H1 (cell line): Measurements from ENCODE around the gene MIER2. TPM values are rescaled to one million over a fixed set of nuclear protein-coding genes. Genes with fewer than 3 reads are reported as not detected.

Source experiments
- CTCF ChIA-PET: fragments of 300-600 bp; sonication (Branson Sonifier 250); formaldehyde crosslinking; loops from one replicate; lab custom pipeline; 2021; ENCODE audit not compliant: partially characterized antibody; lab: Charles Lee
- POLR2A ChIA-PET: fragments of 300-600 bp; sonication (Branson Sonifier 250); formaldehyde crosslinking; loops from one replicate; lab custom pipeline; 2021; ENCODE audit warnings: inconsistent platforms; ENCODE audit not compliant: partially characterized antibody; lab: Charles Lee
- DNase-seq, 2 experiments: peaks; one replicate each; pipeline versions ENCODE4 v3.0.0 to v3.0.0-alpha.2; 2010 to 2022; ENCODE audit warnings: low spot score in 2 of 2, low read depth in 1 of 2, mixed read lengths in 1 of 2
- FAIRE-seq: peaks from 2 replicates; lab custom pipeline; 2011; peaks lifted over from hg19 to GRCh38; lab: Jason Lieb, UNC
- H2AFZ ChIP-seq: 2 replicates; pipeline ENCODE4 v1.8.1; 2012; ENCODE audit warnings: low read length, inconsistent platforms
- H2AK5ac ChIP-seq: 2 replicates; pipeline ENCODE4 v1.6.1; 2013; ENCODE audit warnings: low read depth, low read length
- H2BK120ac ChIP-seq: replicated peaks from 2 replicates; pipeline ENCODE3; 2013; ENCODE audit warnings: low read depth, low read length, inconsistent platforms
- H2BK12ac ChIP-seq: 2 replicates; pipeline ENCODE4 v1.6.1; 2013; ENCODE audit warnings: low read depth, low read length
- H2BK15ac ChIP-seq: 2 replicates; pipeline ENCODE4 v1.6.1; 2013; ENCODE audit warnings: low read length
- H2BK20ac ChIP-seq: 2 replicates; pipeline ENCODE4 v1.6.1; 2013; ENCODE audit warnings: low read length
- H2BK5ac ChIP-seq: 2 replicates; pipeline ENCODE4 v1.6.1; 2013; ENCODE audit warnings: low read depth, low read length
- H3K14ac ChIP-seq: 2 replicates; pipeline ENCODE4 v1.6.1; 2013; ENCODE audit warnings: inconsistent platforms; ENCODE audit not compliant: insufficient read length
- H3K18ac ChIP-seq: 2 replicates; pipeline ENCODE4 v1.6.1; 2013; ENCODE audit warnings: low read length; ENCODE audit errors: extremely low read depth
- H3K23ac ChIP-seq: 2 replicates; pipeline ENCODE4 v1.6.1; 2013; ENCODE audit warnings: inconsistent platforms; ENCODE audit not compliant: insufficient read length
- H3K23me2 ChIP-seq: 2 replicates; pipeline ENCODE4 v1.6.1; 2013; ENCODE audit warnings: low read depth, low read length
- H3K27ac ChIP-seq: 2 replicates; pipeline ENCODE4 v1.6.1; 2011; ENCODE audit warnings: low read depth, low read length, inconsistent platforms
- H3K27me3 ChIP-seq, 4 experiments: replicated peaks in 1 of 4; 1 replicate in 1 of 4; 2 replicates in 3 of 4; pipeline versions ENCODE4 v1.6.1 to v1.8.1; 2011 to 2013; ENCODE audit warnings: low read length in 3 of 4, mild to moderate bottlenecking in 3 of 4, inconsistent platforms in 2 of 4, mixed read lengths in 2 of 4, moderate library complexity in 1 of 4; ENCODE audit not compliant: control insufficient read depth in 3 of 4, insufficient read depth in 3 of 4; ENCODE audit errors: extremely low read depth in 1 of 4
- H3K36me3 ChIP-seq, 4 experiments: 2 replicates each; pipeline versions ENCODE4 v1.6.1 to v1.8.1; 2011 to 2013; ENCODE audit warnings: mild to moderate bottlenecking in 4 of 4, low read length in 3 of 4, moderate library complexity in 2 of 4, control low read depth in 1 of 4, inconsistent platforms in 1 of 4; ENCODE audit not compliant: insufficient read depth in 4 of 4, control insufficient read depth in 2 of 4
- H3K4ac ChIP-seq: replicated peaks from 2 replicates; pipeline ENCODE3; 2013; ENCODE audit warnings: low read length, low read depth, mixed read lengths, inconsistent platforms; ENCODE audit not compliant: insufficient read length
- H3K4me1 ChIP-seq, 4 experiments: replicated peaks in 1 of 4; 1 replicate in 1 of 4; 2 replicates in 3 of 4; pipeline versions ENCODE4 v1.6.1 to v1.8.1; 2011 to 2013; ENCODE audit warnings: low read length in 3 of 4, inconsistent platforms in 2 of 4, mixed read lengths in 1 of 4; ENCODE audit not compliant: insufficient read depth in 4 of 4, control insufficient read depth in 3 of 4
- H3K4me2 ChIP-seq, 2 experiments: 2 replicates each; pipeline versions ENCODE4 v1.6.1 to v1.8.1; 2011 to 2013; ENCODE audit warnings: low read depth in 2 of 2, low read length in 2 of 2, control low read depth in 1 of 2, inconsistent platforms in 1 of 2, mild to moderate bottlenecking in 1 of 2; ENCODE audit not compliant: insufficient read depth in 1 of 2
- H3K4me3 ChIP-seq, 4 experiments: fragments of 200-600, 300-600 bp in 1 of 4; sonication (generic), shearing (Covaris generic), sonication (Bioruptor Twin) in 1 of 4; 2 replicates each; pipeline versions ENCODE4 v1.5.1 to v1.8.1; 2011 to 2016; ENCODE audit warnings: low read length in 4 of 4, low read depth in 3 of 4, control low read depth in 2 of 4, inconsistent platforms in 2 of 4, mild to moderate bottlenecking in 2 of 4, mixed read lengths in 1 of 4, moderate library complexity in 1 of 4; ENCODE audit not compliant: insufficient read depth in 2 of 4; ENCODE audit errors: extremely low read depth in 1 of 4
- H3K56ac ChIP-seq: replicated peaks from 2 replicates; pipeline ENCODE3; 2013; ENCODE audit warnings: low read depth, mild to moderate bottlenecking, mixed read lengths, low read length, inconsistent platforms; ENCODE audit not compliant: insufficient read length
- H3K79me1 ChIP-seq: 2 replicates; pipeline ENCODE4 v1.6.1; 2013; ENCODE audit warnings: low read depth, low read length, control low read depth
- H3K79me2 ChIP-seq, 2 experiments: 2 replicates each; pipeline versions ENCODE4 v1.6.1 to v1.8.1; 2012 to 2013; ENCODE audit warnings: low read length in 2 of 2, mild to moderate bottlenecking in 2 of 2, inconsistent platforms in 1 of 2; ENCODE audit not compliant: insufficient read depth in 2 of 2, control insufficient read depth in 1 of 2
- H3K9ac ChIP-seq, 4 experiments: replicated peaks in 1 of 4; 1 replicate in 1 of 4; 2 replicates in 3 of 4; pipeline versions ENCODE4 v1.6.1 to v1.8.1; 2011 to 2013; ENCODE audit warnings: low read depth in 3 of 4, low read length in 3 of 4, control low read depth in 2 of 4, mild to moderate bottlenecking in 2 of 4, moderate library complexity in 2 of 4, inconsistent platforms in 1 of 4; ENCODE audit errors: extremely low read depth in 1 of 4
- H3K9me3 ChIP-seq, 2 experiments: 2 replicates each; pipeline versions ENCODE4 v1.6.1 to v1.8.1; 2012 to 2013; ENCODE audit warnings: mild to moderate bottlenecking in 2 of 2, moderate library complexity in 2 of 2, control low read depth in 1 of 2, inconsistent platforms in 1 of 2, low read depth in 1 of 2, low read length in 1 of 2, mixed read lengths in 1 of 2; ENCODE audit not compliant: insufficient read depth in 2 of 2
- H4K20me1 ChIP-seq, 2 experiments: replicated peaks in 1 of 2; 2 replicates each; pipeline versions ENCODE3 to v1.8.1; 2011 to 2013; ENCODE audit warnings: inconsistent platforms in 2 of 2, low read length in 2 of 2, mild to moderate bottlenecking in 1 of 2; ENCODE audit not compliant: insufficient read depth in 2 of 2, control insufficient read depth in 1 of 2
- H4K5ac ChIP-seq: 2 replicates; pipeline ENCODE4 v1.6.1; 2013; ENCODE audit warnings: low read length, low read depth, mixed read lengths, inconsistent platforms; ENCODE audit not compliant: insufficient read length
- H4K8ac ChIP-seq: 2 replicates; pipeline ENCODE4 v1.8.0; 2013; ENCODE audit warnings: mild to moderate bottlenecking, moderate library complexity, low read length, inconsistent platforms; ENCODE audit not compliant: insufficient read depth; ENCODE audit errors: extremely low read depth
- H4K91ac ChIP-seq: replicated peaks from 2 replicates; pipeline ENCODE3; 2013; ENCODE audit warnings: low read length, mixed read lengths, inconsistent platforms; ENCODE audit not compliant: insufficient read length
- ATF3 ChIP-seq: IDR thresholded peaks from 2 replicates; pipeline ENCODE4 v1.6.1; 2011; ENCODE audit warnings: low read depth, mild to moderate bottlenecking, low read length; ENCODE audit not compliant: insufficient read depth
- CTBP2 ChIP-seq: IDR thresholded peaks from 2 replicates; pipeline ENCODE4 v1.7.0; 2011; ENCODE audit warnings: borderline replicate concordance, mild to moderate bottlenecking, moderate library complexity, mixed read lengths, low read length; ENCODE audit not compliant: insufficient read depth, insufficient read length
- GABPA ChIP-seq: IDR thresholded peaks from 2 replicates; pipeline ENCODE4 v1.6.1; 2011; ENCODE audit warnings: mild to moderate bottlenecking, low read length, moderate library complexity, borderline replicate concordance; ENCODE audit not compliant: insufficient read depth
- GTF2F1 ChIP-seq: IDR thresholded peaks from 2 replicates; pipeline ENCODE4 v1.6.1; 2012; ENCODE audit warnings: low read depth, low read length, improper control_type of control experiment, borderline replicate concordance
- MAFK ChIP-seq: IDR thresholded peaks from 2 replicates; pipeline ENCODE4 v1.6.1; 2012; ENCODE audit warnings: low read depth, mild to moderate bottlenecking, improper control_type of control experiment, low read length
- RBBP5 ChIP-seq: IDR thresholded peaks from 2 replicates; pipeline ENCODE4 v1.7.1; 2012; ENCODE audit warnings: low read depth, mild to moderate bottlenecking, inconsistent platforms, low read length, moderate library complexity, borderline replicate concordance
- RFX5 ChIP-seq: IDR thresholded peaks from 2 replicates; pipeline ENCODE4 v1.6.1; 2011; ENCODE audit warnings: low read depth, low read length, improper control_type of control experiment, borderline replicate concordance
- SAP30 ChIP-seq: fragments of 300-600 bp; sonication (generic); IDR thresholded peaks from 2 replicates; pipeline ENCODE4 v1.7.1; 2012; ENCODE audit warnings: low read length, moderate library complexity, mild to moderate bottlenecking, inconsistent platforms; ENCODE audit not compliant: insufficient read depth, insufficient replicate concordance
- SP1 ChIP-seq: IDR thresholded peaks from 2 replicates; pipeline ENCODE4 v1.6.1; 2011; ENCODE audit warnings: low read depth, low read length
- TAF1 ChIP-seq: IDR thresholded peaks from 2 replicates; pipeline ENCODE4 v1.6.1; 2011; ENCODE audit warnings: mild to moderate bottlenecking, low read depth, low read length
- TAF7 ChIP-seq: optimal IDR thresholded peaks from 2 replicates; pipeline ENCODE3; 2011; ENCODE audit warnings: low read depth, mild to moderate bottlenecking, inconsistent platforms, low read length, moderate library complexity, borderline replicate concordance
- WGBS, 2 experiments: shearing (Covaris generic) in 1 of 2; methylation state at CpG; one replicate each; pipeline versions ENCODE4 v1.1.6 to v1.1.7; 2013 to 2015; ENCODE audit warnings: low lambda C conversion rate in 2 of 2, mixed read lengths in 2 of 2, inconsistent platforms in 1 of 2, low coverage in 1 of 2, missing lambda C conversion rate in 1 of 2; ENCODE audit not compliant: insufficient replicate concordance in 2 of 2, insufficient coverage in 1 of 2, insufficient read length in 1 of 2; ENCODE audit errors: extremely low coverage in 1 of 2, missing lambda C conversion rate in 1 of 2; 5-methylcytosine and 5-hydroxymethylcytosine counted together
- polyA plus RNA-seq, 7 experiments: library from polyadenylated mRNA; depleted of rRNA in 3 of 7; stranded (reverse) in 5 of 7; unstranded in 2 of 7; fragments of >200 nt in 5 of 7; fragments of 200-250 nt in 2 of 7; gene quantifications; 1 replicate in 5 of 7; 2 replicates in 1 of 7; 4 replicates in 1 of 7; pipeline versions ENCODE4 v1.2.1 to v1.2.3, GENCODE V29; 2011 to 2013; ENCODE audit warnings: missing spikeins in 2 of 7, mixed read lengths in 2 of 7
- total RNA-seq: library from RNA; stranded (reverse); fragmentation: NEBNext Ultra II Directional; extraction: Animal tissue kit (Norgen Biotek cat#: 25700); gene quantifications from 2 replicates; pipeline ENCODE4 v1.2.1, GENCODE V29; 2021

The MIER2 gene
- total and polyA plus RNA-seq, 2 of the 8 experiments (the other 6 are each of a cell fraction or from before 2014, with no cell fraction given), result 30.3 to 48.3 TPM

- Histone ChIP-seq H4K8ac (no peak overlapping the region), H3K27me3 (no peaks in the 10 kb centered on the region), H3K36me3 (no peaks in the 10 kb centered on the region), H4K20me1 (no peaks in the 10 kb centered on the region), H2AFZ (no peak overlapping the region), H2BK5ac (no peak overlapping the region), H2BK120ac (no peak overlapping the region), H3K79me2 (no peaks in the 10 kb centered on the region), H3K4me3 (no peak overlapping the region), H3K4me1 (no peaks in the 10 kb centered on the region), H3K4ac (no peak overlapping the region), H3K79me1 (no peaks in the 10 kb centered on the region), H2BK15ac (no peak overlapping the region), H3K14ac (no peak overlapping the region), H4K5ac (no peak overlapping the region), H3K9ac (no peak overlapping the region), H3K23ac (no peak overlapping the region), H4K91ac (no peak overlapping the region), H3K23me2 (no peaks in the 10 kb centered on the region), H3K18ac (no peak overlapping the region; the same call in 1 of the 2 replicates), H2BK12ac (no peak overlapping the region), H2BK20ac (no peak overlapping the region), H3K4me2 (no peak overlapping the region), H2AK5ac (no peak overlapping the region), H3K9me3 (no peaks in the 10 kb centered on the region; a peak in 1 of 4 replicates), H3K27ac (no peak overlapping the region), H3K56ac (no peak overlapping the region)
- TF ChIP-seq TAF7 (no peak), GTF2F1 (no peak), SP1 (no peak), RFX5 (no peak), SAP30 (no peak), ATF3 (no peak), CTBP2 (no peak), GABPA (no peak), TAF1 (no peak), MAFK (no peak), RBBP5 (no peak)
- WGBS, 2 experiments, result 89% methylated on average over 17 of the region's 17 CpGs; no CpG with 5 or more reads in 1 of the 2 experiments
- CTCF ChIA-PET, result interaction anchor here (0.6 to 2.7 kb wide), 12 partner anchors 8 to 216 kb away, joined by 3 to 6 read pairs (median 4); no protein-coding TSS in a partner anchor
- POLR2A ChIA-PET, result interaction anchor here (1.0 kb wide), 2 partner anchors 10 to 58 kb away, joined by 3 to 4 read pairs; no protein-coding TSS in a partner anchor
- FAIRE-seq (no peak), DNase-seq (no peak)
Measured at GRCh38 chr19:371501-372168, 27.0 kb upstream of the MIER2 start.
